HFF-Myc (cell line): ENCODE data around the gene DPEP1.

ENCODE experiments used
- DNase-seq: peaks from one replicate; pipeline ENCODE4 v3.0.0-alpha.2; 2011; ENCODE audit warnings: low read depth; ENCODE audit errors: extremely low read depth
- H3K4me3 ChIP-seq: replicated peaks from 2 replicates; pipeline ENCODE4 v1.5.1; 2011; ENCODE audit warnings: low read depth, mild to moderate bottlenecking, control low read depth, low read length
- TF ChIP-seq, protein P1 (sequence below): IDR thresholded peaks from 2 replicates; pipeline ENCODE4 v1.5.1; 2012; ENCODE audit warnings: mild to moderate bottlenecking, low read depth, low read length, control low read depth; ENCODE audit errors: missing control alignments

The DPEP1 gene

DNA sequence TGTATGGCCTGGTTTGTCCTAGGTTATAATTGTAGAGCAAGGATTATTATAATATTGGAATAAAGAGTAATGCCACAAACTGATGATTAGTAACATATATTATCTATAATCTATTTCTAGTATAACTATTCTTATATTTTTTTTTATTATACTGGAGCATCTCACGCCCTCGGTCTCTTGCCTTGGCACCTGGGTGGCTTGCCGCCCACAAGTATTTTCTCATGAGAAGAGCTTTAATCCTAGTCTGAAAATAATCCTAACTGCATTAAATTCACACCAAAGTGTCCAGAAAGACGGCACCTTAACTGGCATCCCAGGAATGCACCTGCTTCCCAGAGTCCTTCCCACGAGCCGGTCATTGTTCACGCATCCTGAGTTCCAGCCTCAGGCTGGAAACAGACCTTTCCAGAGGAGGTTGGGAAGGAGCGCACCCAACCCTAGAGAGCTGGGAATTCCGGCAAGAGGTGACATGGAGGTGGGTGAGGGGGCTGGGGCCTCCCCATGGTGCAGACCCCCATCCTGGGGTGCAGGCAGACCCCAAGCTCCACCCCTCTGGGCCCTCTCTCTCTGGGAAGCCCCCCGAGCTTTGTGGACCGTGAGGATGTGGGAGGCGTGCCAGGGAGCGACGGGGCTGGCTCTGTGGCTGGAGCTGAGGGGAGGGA lies 28.1 kb downstream of the DPEP1 start:
- no peak for DNase-seq
- TF ChIP-seq, protein P1, sequence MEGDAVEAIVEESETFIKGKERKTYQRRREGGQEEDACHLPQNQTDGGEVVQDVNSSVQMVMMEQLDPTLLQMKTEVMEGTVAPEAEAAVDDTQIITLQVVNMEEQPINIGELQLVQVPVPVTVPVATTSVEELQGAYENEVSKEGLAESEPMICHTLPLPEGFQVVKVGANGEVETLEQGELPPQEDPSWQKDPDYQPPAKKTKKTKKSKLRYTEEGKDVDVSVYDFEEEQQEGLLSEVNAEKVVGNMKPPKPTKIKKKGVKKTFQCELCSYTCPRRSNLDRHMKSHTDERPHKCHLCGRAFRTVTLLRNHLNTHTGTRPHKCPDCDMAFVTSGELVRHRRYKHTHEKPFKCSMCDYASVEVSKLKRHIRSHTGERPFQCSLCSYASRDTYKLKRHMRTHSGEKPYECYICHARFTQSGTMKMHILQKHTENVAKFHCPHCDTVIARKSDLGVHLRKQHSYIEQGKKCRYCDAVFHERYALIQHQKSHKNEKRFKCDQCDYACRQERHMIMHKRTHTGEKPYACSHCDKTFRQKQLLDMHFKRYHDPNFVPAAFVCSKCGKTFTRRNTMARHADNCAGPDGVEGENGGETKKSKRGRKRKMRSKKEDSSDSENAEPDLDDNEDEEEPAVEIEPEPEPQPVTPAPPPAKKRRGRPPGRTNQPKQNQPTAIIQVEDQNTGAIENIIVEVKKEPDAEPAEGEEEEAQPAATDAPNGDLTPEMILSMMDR = no peak
- no peak overlapping the region for H3K4me3 ChIP-seq

DNA sequence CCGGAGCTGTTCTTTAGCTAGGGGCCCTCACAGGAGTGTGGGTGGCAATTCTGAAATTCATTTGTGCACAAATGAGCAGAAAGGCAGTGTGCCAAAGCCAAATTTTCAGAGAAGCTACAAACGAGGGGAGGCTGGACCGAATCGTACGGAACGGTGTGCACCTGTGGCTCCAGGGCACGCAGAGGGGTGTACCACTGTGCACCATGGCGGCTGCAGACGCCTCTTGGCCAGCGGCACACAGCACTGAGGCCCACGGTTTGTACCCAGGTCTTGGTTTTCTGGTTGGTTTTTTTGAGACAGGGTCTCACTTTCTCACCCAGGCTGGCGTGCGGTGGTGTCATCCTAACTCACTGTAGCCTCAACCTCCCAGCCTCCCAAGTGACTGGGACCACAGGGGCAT lies 29.1 kb downstream of the DPEP1 start:
- H3K4me3 ChIP-seq = no peak overlapping the region
- no peak for DNase-seq
- TF ChIP-seq, protein P1 = no peak

GRCh38 chr16:89643769-89644300 lies 30.4 kb downstream of the DPEP1 start:
- TF ChIP-seq, protein P1 = no peak
- no peak overlapping the region for H3K4me3 ChIP-seq
- no peak for DNase-seq

- DNase-seq = no peak
- TF ChIP-seq, protein P1 = no peak
- no peak overlapping the region for H3K4me3 ChIP-seq
These were observed 31.7 kb downstream of the DPEP1 start for GRCh38 chr16:89645122-89645521.

GRCh38 chr16:89646270-89646669 lies 32.8 kb downstream of the DPEP1 start:
- H3K4me3 ChIP-seq = no peak overlapping the region
- DNase-seq = no peak
- TF ChIP-seq, protein P1 = no peak

DNA sequence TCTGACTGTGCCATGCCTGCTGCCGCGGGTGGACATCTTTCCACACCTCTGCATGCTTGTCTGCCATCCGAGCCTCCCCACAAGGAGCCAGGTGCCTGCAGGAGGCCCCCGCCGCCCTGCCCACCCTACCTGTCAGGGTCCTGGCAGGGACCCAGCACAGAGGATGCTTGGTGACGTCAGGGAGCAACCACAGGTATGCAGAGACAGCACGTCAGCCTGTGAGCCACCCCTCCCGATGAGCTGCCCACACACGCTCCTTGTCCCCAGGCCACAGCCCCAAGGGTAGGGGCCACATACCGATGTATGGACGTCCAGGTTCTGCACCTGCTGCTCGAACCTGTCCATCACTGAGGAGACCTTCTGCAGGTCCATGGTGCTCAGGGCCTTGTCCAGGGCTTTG lies 33.5 kb downstream of the DPEP1 start:
- TF ChIP-seq, protein P1 = no peak
- DNase-seq = no peak
- no peak overlapping the region for H3K4me3 ChIP-seq

DNA sequence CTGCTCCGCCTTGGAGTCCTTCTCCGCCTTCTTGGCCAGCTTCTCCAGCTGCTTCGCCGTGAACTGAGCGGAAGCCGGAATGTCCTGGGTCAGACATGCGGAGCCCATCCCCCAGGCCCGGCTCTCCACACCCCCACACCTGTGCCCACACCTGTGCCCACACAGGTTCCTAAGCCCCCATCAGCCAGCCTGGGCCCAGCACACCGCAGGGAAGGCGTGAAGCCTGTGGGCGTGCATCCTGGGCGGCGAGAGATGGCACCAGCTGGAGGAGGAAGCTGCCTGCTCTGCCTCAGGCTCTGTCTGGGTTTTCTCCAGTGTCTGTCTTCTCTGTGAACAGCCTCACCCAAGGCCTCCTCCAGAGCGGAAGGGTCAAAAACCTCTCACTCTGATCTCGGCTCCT lies 38.1 kb downstream of the DPEP1 start:
- no peak for DNase-seq
- TF ChIP-seq, protein P1 = no peak
- H3K4me3 ChIP-seq = no peak overlapping the region
